H1 (cell line): Measurements from ENCODE around the gene SHANK1. TPM values are rescaled to one million over a fixed set of nuclear protein-coding genes. Genes with fewer than 3 reads are reported as not detected.

ENCODE experiments used
- RNF2 ChIP-seq: fragments of 200-900, 300-1000 bp; sonication (generic); IDR thresholded peaks from 2 replicates; pipeline ENCODE4 v1.7.1; 2016; ENCODE audit warnings: borderline replicate concordance, low read depth, mild to moderate bottlenecking, antibody characterized with exemption, low read length; ENCODE audit not compliant: poor library complexity, severe bottlenecking; ENCODE audit errors: missing control alignments
- SIN3A ChIP-seq, 2 experiments: IDR thresholded peaks in 1 of 2; conservative IDR thresholded peaks in 1 of 2; 2 replicates each; pipeline ENCODE4 v1.6.1; 2011 to 2012; ENCODE audit warnings: low read length in 2 of 2, improper control_type of control experiment in 1 of 2, low read depth in 1 of 2, mild to moderate bottlenecking in 1 of 2
- SRF ChIP-seq: IDR thresholded peaks from 2 replicates; pipeline ENCODE4 v1.6.1; 2011; ENCODE audit warnings: mild to moderate bottlenecking, low read depth, low read length, moderate library complexity
- ZNF274 ChIP-seq: IDR thresholded peaks from 2 replicates; pipeline ENCODE4 v1.7.0; 2012; ENCODE audit warnings: low read length, borderline replicate concordance; ENCODE audit errors: extremely low read depth
- polyA plus RNA-seq, 7 experiments: library from polyadenylated mRNA; depleted of rRNA in 3 of 7; stranded (reverse) in 5 of 7; unstranded in 2 of 7; fragments of >200 nt in 5 of 7; fragments of 200-250 nt in 2 of 7; gene quantifications; 1 replicate in 5 of 7; 2 replicates in 1 of 7; 4 replicates in 1 of 7; pipeline versions ENCODE4 v1.2.1 to v1.2.3, GENCODE V29; 2011 to 2013; ENCODE audit warnings: missing spikeins in 2 of 7, mixed read lengths in 2 of 7
- total RNA-seq: library from RNA; stranded (reverse); fragmentation: NEBNext Ultra II Directional; extraction: Animal tissue kit (Norgen Biotek cat#: 25700); gene quantifications from 2 replicates; pipeline ENCODE4 v1.2.1, GENCODE V29; 2021
- TF ChIP-seq, protein P1 (sequence below), 3 experiments: IDR thresholded peaks; 1 replicate in 2 of 3; 2 replicates in 1 of 3; pipeline versions ENCODE4 v1.5.1 to v1.6.1; 2011; ENCODE audit warnings: low read length in 3 of 3, mild to moderate bottlenecking in 3 of 3, inconsistent platforms in 2 of 3, low read depth in 1 of 3, moderate library complexity in 1 of 3; ENCODE audit not compliant: insufficient read depth in 1 of 3; ENCODE audit errors: control extremely low read depth in 1 of 3
- TF ChIP-seq, protein P2 (sequence below): IDR thresholded peaks from 2 replicates; pipeline ENCODE4 v1.6.1; 2011; ENCODE audit warnings: low read length, improper control_type of control experiment
- TF ChIP-seq, protein P3 (sequence below): fragments of 300-600 bp; sonication (generic); IDR thresholded peaks from 2 replicates; pipeline ENCODE4 v1.7.1; 2012; ENCODE audit warnings: low read length, moderate library complexity, mild to moderate bottlenecking, inconsistent platforms; ENCODE audit not compliant: insufficient replicate concordance

SHANK1 gene
- total and polyA plus RNA-seq, 2 of the 8 experiments (the other 6 are each of a cell fraction or from before 2014, with no cell fraction given) = 1.1 to 3.7 TPM

DNA sequence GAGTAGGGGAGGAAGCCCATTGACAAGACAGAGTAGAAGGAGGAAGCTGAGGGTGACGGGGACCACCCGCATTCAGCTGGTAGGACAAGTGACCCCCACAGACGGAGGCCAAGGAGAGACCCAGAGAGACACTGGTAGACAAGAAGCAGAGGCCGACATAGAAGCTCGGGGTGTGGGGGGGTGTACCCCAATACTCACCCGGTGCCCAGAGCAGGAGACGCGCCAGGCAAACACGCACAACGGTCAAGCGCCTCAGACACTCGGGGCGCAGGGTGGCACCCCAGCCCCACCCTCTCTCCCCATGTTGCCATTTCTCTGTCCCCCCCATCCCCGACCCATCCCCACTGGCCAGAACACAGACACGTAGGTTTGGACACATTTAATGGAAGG lies 23.5 kb downstream of the SHANK1 start (continued):
- TF ChIP-seq, protein P1, sequence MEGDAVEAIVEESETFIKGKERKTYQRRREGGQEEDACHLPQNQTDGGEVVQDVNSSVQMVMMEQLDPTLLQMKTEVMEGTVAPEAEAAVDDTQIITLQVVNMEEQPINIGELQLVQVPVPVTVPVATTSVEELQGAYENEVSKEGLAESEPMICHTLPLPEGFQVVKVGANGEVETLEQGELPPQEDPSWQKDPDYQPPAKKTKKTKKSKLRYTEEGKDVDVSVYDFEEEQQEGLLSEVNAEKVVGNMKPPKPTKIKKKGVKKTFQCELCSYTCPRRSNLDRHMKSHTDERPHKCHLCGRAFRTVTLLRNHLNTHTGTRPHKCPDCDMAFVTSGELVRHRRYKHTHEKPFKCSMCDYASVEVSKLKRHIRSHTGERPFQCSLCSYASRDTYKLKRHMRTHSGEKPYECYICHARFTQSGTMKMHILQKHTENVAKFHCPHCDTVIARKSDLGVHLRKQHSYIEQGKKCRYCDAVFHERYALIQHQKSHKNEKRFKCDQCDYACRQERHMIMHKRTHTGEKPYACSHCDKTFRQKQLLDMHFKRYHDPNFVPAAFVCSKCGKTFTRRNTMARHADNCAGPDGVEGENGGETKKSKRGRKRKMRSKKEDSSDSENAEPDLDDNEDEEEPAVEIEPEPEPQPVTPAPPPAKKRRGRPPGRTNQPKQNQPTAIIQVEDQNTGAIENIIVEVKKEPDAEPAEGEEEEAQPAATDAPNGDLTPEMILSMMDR (IDR thresholded peaks at IDR 0.05; ENCODE audit: control extremely low read depth in 1 of 3, insufficient read depth in 1 of 3, low read depth in 1 of 3, low read length in 3 of 3) = no peak
- TF ChIP-seq, protein P2, sequence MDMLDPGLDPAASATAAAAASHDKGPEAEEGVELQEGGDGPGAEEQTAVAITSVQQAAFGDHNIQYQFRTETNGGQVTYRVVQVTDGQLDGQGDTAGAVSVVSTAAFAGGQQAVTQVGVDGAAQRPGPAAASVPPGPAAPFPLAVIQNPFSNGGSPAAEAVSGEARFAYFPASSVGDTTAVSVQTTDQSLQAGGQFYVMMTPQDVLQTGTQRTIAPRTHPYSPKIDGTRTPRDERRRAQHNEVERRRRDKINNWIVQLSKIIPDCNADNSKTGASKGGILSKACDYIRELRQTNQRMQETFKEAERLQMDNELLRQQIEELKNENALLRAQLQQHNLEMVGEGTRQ = no peak
- TF ChIP-seq, protein P3, sequence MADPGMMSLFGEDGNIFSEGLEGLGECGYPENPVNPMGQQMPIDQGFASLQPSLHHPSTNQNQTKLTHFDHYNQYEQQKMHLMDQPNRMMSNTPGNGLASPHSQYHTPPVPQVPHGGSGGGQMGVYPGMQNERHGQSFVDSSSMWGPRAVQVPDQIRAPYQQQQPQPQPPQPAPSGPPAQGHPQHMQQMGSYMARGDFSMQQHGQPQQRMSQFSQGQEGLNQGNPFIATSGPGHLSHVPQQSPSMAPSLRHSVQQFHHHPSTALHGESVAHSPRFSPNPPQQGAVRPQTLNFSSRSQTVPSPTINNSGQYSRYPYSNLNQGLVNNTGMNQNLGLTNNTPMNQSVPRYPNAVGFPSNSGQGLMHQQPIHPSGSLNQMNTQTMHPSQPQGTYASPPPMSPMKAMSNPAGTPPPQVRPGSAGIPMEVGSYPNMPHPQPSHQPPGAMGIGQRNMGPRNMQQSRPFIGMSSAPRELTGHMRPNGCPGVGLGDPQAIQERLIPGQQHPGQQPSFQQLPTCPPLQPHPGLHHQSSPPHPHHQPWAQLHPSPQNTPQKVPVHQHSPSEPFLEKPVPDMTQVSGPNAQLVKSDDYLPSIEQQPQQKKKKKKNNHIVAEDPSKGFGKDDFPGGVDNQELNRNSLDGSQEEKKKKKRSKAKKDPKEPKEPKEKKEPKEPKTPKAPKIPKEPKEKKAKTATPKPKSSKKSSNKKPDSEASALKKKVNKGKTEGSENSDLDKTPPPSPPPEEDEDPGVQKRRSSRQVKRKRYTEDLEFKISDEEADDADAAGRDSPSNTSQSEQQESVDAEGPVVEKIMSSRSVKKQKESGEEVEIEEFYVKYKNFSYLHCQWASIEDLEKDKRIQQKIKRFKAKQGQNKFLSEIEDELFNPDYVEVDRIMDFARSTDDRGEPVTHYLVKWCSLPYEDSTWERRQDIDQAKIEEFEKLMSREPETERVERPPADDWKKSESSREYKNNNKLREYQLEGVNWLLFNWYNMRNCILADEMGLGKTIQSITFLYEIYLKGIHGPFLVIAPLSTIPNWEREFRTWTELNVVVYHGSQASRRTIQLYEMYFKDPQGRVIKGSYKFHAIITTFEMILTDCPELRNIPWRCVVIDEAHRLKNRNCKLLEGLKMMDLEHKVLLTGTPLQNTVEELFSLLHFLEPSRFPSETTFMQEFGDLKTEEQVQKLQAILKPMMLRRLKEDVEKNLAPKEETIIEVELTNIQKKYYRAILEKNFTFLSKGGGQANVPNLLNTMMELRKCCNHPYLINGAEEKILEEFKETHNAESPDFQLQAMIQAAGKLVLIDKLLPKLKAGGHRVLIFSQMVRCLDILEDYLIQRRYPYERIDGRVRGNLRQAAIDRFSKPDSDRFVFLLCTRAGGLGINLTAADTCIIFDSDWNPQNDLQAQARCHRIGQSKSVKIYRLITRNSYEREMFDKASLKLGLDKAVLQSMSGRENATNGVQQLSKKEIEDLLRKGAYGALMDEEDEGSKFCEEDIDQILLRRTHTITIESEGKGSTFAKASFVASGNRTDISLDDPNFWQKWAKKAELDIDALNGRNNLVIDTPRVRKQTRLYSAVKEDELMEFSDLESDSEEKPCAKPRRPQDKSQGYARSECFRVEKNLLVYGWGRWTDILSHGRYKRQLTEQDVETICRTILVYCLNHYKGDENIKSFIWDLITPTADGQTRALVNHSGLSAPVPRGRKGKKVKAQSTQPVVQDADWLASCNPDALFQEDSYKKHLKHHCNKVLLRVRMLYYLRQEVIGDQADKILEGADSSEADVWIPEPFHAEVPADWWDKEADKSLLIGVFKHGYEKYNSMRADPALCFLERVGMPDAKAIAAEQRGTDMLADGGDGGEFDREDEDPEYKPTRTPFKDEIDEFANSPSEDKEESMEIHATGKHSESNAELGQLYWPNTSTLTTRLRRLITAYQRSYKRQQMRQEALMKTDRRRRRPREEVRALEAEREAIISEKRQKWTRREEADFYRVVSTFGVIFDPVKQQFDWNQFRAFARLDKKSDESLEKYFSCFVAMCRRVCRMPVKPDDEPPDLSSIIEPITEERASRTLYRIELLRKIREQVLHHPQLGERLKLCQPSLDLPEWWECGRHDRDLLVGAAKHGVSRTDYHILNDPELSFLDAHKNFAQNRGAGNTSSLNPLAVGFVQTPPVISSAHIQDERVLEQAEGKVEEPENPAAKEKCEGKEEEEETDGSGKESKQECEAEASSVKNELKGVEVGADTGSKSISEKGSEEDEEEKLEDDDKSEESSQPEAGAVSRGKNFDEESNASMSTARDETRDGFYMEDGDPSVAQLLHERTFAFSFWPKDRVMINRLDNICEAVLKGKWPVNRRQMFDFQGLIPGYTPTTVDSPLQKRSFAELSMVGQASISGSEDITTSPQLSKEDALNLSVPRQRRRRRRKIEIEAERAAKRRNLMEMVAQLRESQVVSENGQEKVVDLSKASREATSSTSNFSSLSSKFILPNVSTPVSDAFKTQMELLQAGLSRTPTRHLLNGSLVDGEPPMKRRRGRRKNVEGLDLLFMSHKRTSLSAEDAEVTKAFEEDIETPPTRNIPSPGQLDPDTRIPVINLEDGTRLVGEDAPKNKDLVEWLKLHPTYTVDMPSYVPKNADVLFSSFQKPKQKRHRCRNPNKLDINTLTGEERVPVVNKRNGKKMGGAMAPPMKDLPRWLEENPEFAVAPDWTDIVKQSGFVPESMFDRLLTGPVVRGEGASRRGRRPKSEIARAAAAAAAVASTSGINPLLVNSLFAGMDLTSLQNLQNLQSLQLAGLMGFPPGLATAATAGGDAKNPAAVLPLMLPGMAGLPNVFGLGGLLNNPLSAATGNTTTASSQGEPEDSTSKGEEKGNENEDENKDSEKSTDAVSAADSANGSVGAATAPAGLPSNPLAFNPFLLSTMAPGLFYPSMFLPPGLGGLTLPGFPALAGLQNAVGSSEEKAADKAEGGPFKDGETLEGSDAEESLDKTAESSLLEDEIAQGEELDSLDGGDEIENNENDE = no peak
- TF ChIP-seq ZNF274 (no peak), RNF2 (no peak), SIN3A (conservative IDR thresholded peaks at IDR 0.05 in 1 of 2, IDR thresholded peaks at IDR 0.05 in 1 of 2; ENCODE audit: low read depth in 1 of 2, low read length in 2 of 2) (no peak), SRF (no peak)
- TF ChIP-seq, all 59 proteins: peak for 0
